Activated CD8-positive, alpha-beta T cell treated with anti-CD3 and anti-CD28 coated beads for 36 hours (primary cell): ENCODE results near the gene SP6. TPM values are rescaled to one million over a fixed set of nuclear protein-coding genes. Genes with fewer than 3 reads are reported as not detected.

Source experiments
- ATAC-seq: fragments of 200-7000 bp; cut with Tn5 transposase; one replicate; pipeline ENCODE4 v1.10.0; 2021; ENCODE audit warnings: mild to moderate bottlenecking, moderate library complexity
- CTCF ChIA-PET: fragments of 350-600 bp; sonication (Branson Sonifier 250); formaldehyde crosslinking; loops from one replicate; lab custom pipeline; 2021; ENCODE audit warnings: antibody characterized with exemption; lab: Charles Lee
- POLR2A ChIA-PET: fragments of 350-600 bp; sonication (Branson Sonifier 250); formaldehyde crosslinking; loops from one replicate; lab custom pipeline; 2021; ENCODE audit warnings: antibody characterized with exemption; lab: Charles Lee
- DNase-seq: peaks from one replicate; pipeline ENCODE4 v3.0.0-alpha.2; 2020
- H3K27ac Mint-ChIP-seq: one replicate; pipeline ENCODE4 v1.8.0; 2021; ENCODE audit warnings: mild to moderate bottlenecking, mixed read lengths
- H3K27me3 Mint-ChIP-seq: one replicate; pipeline ENCODE4 v1.8.0; 2021; ENCODE audit warnings: mixed read lengths
- H3K36me3 Mint-ChIP-seq: one replicate; pipeline ENCODE4 v1.8.0; 2021; ENCODE audit warnings: low read depth, mixed read lengths
- H3K4me1 Mint-ChIP-seq: one replicate; pipeline ENCODE4 v1.8.0; 2021; ENCODE audit warnings: low read depth, mixed read lengths
- H3K4me3 Mint-ChIP-seq: one replicate; pipeline ENCODE4 v1.8.0; 2021; ENCODE audit warnings: mild to moderate bottlenecking, moderate library complexity, mixed read lengths
- H3K9me3 Mint-ChIP-seq: one replicate; pipeline ENCODE4 v1.8.0; 2021; ENCODE audit warnings: mixed read lengths
- intact Hi-C: fragments of 100-400 bp; cut with micrococcal nuclease; formaldehyde crosslinking; loops from one replicate; pipeline ENCODE4 v1.10.0; 2022
- total RNA-seq, 2 experiments: library from RNA; stranded (reverse); gene quantifications; one replicate each; pipeline ENCODE4 v1.2.3, GENCODE V29; 2021
- TF ChIP-seq, protein P1 (sequence below): fragments of 200-600 bp; IDR thresholded peaks from one replicate; pipeline ENCODE4 v1.8.0; 2022; ENCODE audit warnings: antibody characterized with exemption, mild to moderate bottlenecking

The SP6 gene
- total RNA-seq, 2 experiments from 2014 or later: 0.13 to 0.18 TPM

DNA sequence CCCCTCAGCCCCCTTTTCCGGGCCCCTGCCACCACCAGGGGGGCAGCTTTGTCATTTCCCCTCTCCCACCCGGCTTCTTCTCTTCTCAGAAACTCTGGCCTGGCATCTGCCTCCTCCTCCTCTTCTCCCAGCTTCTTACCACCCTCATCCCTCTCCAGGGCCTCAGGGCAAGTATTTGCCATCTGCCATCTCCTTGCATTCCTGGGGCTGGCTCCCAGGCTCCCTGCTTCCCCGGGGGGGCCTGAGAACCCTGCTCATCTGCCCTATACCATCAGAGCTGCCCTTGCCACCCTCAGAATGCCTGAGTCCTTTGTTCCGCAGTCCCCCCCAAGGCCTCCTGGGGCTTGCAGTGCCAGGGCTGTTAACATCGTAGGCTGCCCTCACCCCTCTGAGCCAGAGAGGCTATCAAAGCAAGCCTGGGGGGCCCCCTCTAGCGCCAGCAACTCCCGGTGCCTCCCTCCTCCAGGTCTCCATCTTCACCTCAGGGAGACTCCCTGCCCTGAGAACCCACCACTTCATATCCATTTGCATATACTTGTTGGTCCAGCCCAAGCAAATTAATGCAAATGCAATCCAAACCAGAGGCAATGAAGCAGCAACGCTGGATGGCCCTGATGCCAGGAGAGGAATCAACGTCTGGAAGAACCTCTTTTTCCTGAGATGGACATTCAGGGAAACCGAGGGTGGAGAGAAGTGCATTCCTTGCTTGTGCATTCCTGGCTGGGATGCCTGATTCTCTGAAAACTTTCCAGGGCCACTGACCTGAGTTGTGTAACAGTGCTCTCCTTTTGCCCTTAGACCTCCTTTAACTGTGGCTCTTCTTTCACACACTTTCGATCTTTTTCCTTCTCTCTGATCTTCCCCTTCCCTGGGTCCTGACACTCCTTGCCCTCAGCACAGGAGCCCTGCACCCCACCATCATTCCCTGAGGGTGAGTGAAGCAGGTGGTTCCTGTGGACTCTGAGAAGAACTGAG lies 24.3 kb upstream of the SP6 start:
- H3K27me3 Mint-ChIP-seq: peaks cover 34% of the 10 kb centered on the region
- no peaks in the 10 kb centered on the region for H3K36me3 Mint-ChIP-seq
- no peaks in the 10 kb centered on the region for H3K9me3 Mint-ChIP-seq
- ChIA-PET POLR2A (interaction anchor here (0.6 kb wide), 1 partner anchor 15 kb away, joined by 3 read pairs; no protein-coding TSS in a partner anchor), CTCF (interaction anchor here (1.2 kb wide), 1 partner anchor 14 kb away, joined by 3 read pairs; no protein-coding TSS in a partner anchor)
- intact Hi-C loops: no loop called here
- no peak overlapping the region for H3K4me3 Mint-ChIP-seq
- no peak overlapping the region for H3K27ac Mint-ChIP-seq
- TF ChIP-seq, protein P1, sequence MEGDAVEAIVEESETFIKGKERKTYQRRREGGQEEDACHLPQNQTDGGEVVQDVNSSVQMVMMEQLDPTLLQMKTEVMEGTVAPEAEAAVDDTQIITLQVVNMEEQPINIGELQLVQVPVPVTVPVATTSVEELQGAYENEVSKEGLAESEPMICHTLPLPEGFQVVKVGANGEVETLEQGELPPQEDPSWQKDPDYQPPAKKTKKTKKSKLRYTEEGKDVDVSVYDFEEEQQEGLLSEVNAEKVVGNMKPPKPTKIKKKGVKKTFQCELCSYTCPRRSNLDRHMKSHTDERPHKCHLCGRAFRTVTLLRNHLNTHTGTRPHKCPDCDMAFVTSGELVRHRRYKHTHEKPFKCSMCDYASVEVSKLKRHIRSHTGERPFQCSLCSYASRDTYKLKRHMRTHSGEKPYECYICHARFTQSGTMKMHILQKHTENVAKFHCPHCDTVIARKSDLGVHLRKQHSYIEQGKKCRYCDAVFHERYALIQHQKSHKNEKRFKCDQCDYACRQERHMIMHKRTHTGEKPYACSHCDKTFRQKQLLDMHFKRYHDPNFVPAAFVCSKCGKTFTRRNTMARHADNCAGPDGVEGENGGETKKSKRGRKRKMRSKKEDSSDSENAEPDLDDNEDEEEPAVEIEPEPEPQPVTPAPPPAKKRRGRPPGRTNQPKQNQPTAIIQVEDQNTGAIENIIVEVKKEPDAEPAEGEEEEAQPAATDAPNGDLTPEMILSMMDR: no peak
- no peak for DNase-seq
- peaks cover 5% of the 10 kb centered on the region for H3K4me1 Mint-ChIP-seq
- ATAC-seq: no peak

DNA sequence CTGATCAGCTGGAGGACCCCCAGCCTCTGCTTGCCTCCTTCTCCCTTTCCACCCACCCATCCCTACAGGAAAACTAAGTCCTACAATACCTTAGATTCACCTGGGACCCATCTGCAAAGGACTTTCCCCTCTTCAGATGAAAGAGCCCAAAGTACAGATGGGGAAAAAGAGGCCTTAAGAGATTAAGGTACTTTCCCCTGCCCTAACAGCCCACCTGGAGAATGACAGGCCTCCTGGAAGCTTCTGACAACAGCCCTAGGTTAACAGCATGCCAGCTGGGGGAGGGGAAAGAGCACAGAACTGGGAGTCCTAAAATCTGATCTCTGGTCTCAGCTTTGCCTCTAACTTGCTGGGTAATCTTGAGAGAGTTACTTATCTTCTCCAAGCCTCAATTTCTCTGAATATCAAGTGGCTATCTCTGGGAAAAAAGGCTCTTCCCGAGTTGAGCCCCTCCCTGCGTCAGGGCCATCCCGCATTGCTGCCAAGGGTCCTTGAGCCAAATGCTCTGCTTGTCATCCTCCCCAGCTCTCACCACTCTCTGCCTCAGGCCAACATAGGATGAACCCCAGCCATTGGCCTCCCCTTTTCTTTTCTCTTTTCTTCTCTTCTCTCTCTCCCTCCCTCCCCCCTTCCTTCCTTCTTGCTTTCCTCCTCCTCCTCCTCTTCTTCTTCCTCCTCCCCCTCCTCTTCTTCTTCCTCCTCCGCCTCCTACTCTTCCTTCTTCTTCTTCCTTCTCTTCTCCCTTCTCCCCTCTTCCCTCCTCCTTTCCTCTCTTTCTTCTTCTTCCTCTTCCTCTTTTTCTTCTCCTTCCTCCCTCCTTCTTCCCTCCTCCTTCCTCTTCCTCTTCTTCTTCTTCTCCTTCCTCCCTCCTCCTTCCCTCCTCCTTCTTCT lies 22.5 kb upstream of the SP6 start:
- no peak for ATAC-seq
- Mint-ChIP-seq H3K4me3 (no peak overlapping the region), H3K9me3 (no peaks in the 10 kb centered on the region), H3K27ac (no peak overlapping the region), H3K4me1 (no peaks in the 10 kb centered on the region), H3K36me3 (no peaks in the 10 kb centered on the region), H3K27me3 (peaks cover 39% of the 10 kb centered on the region)
- ChIA-PET CTCF (interaction anchor here (0.7 kb wide), 1 partner anchor 10 kb away, joined by 3 read pairs; no protein-coding TSS in a partner anchor), POLR2A (no interaction called here)
- no peak for DNase-seq
- TF ChIP-seq, protein P1: no peak
- intact Hi-C loops: no loop called here

DNA sequence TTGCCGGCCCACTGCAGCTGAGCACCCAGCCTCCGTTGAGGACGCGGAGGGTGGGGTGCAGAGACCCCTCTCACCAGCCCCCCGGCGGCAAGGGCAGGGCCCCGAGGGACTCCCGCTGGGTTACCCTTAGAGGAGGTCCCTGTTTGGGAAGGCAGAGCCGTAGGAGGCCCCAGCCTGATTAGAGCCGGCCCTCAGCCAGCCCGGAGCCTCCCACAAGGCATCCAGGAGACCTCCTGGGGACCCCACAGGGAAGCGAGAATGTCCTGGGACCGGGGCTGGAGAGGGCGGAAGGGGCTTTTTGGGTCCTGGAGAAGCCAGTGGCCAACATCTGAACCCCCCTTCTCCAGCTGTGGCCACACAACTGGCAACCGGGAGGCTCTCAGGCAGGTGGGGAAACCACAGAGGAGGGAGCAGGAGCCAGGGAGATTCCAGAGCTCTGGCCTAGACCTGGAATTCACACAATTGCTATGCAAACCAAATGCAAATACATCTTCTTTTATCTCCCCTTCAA lies 21.7 kb upstream of the SP6 start:
- POLR2A ChIA-PET: interaction anchor here (1.0 to 1.2 kb wide), 2 partner anchors 9 to 12 kb away, joined by 3 read pairs; no protein-coding TSS in a partner anchor
- Mint-ChIP-seq H3K27ac (no peak overlapping the region), H3K36me3 (no peaks in the 10 kb centered on the region)

DNA sequence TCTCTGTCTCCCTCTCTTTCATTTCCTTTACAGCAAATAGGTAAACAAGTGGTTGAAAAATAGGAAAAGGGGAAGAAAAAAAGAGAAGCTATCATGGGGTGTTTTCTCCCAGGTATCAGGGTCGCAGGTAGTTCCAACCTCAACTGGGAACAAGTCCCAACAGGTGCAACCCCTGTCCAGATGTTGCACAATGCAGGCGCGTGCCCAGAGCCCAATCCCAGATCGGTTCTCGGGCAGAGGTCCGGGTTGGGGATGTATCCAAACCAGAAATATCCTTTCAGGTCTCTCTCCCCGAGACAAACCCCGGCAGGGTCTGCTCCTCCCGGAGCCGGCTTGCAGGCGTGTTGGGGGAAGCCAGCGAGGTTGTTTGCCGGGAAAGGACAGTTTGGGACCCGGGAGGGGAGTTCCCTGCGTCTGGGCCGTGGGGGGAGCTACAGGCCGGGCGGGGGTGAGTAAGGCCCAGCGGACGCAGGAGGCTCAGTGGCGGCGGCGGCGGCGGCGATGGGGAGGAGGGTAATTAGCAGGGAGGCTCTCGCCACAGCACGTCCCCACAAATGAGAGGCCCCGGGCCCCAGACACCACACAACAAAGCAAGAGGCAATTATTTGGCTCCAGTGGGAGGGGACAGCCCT lies 21.2 kb upstream of the SP6 start:
- TF ChIP-seq, protein P1: no peak
- no peaks in the 10 kb centered on the region for H3K36me3 Mint-ChIP-seq
- no peak overlapping the region for H3K4me3 Mint-ChIP-seq
- no peak for ATAC-seq
- H3K9me3 Mint-ChIP-seq: no peaks in the 10 kb centered on the region
- peaks cover 37% of the 10 kb centered on the region for H3K27me3 Mint-ChIP-seq
- DNase-seq: no peak
- ChIA-PET CTCF (interaction anchor here (0.7 to 2.8 kb wide), 6 partner anchors 11 to 31 kb away, joined by 3 to 18 read pairs (median 4); partner anchors contain the start of gene SCRN2), POLR2A (interaction anchor here (0.7 to 1.2 kb wide), 5 partner anchors 10 to 23 kb away, joined by 3 to 4 read pairs (median 3); no protein-coding TSS in a partner anchor)
- no peaks in the 10 kb centered on the region for H3K4me1 Mint-ChIP-seq
- no peak overlapping the region for H3K27ac Mint-ChIP-seq
- intact Hi-C loops: no loop called here

More for the DNA sequence above, 21.7 kb upstream of the SP6 start:
- intact Hi-C loops: no loop called here
- Mint-ChIP-seq H3K9me3 (no peaks in the 10 kb centered on the region), H3K4me3 (no peak overlapping the region), H3K27me3 (peaks cover 37% of the 10 kb centered on the region), H3K4me1 (no peaks in the 10 kb centered on the region)
- no peak for DNase-seq
- TF ChIP-seq, protein P1: no peak
- ATAC-seq: no peak
- CTCF ChIA-PET: interaction anchor here (0.7 to 1.3 kb wide), 2 partner anchors 11 to 30 kb away, joined by 3 to 4 read pairs; no protein-coding TSS in a partner anchor
